Spleen (tissue), 7 donors: ENCODE data around the gene PEAK1.

Experiments
- POLR2A ChIP-seq, 3 donors: fragments of 450-650 bp; IDR thresholded peaks; one replicate each; pipeline ENCODE4 v1.5.1; 2017; ENCODE audit warnings: antibody characterized with exemption in 3 of 3, mild to moderate bottlenecking in 1 of 3
- POLR2AphosphoS5 ChIP-seq, 3 donors: sonication (generic); formaldehyde crosslinking; IDR thresholded peaks; one replicate each; pipeline ENCODE4 v1.5.1; 2017; ENCODE audit warnings: antibody characterized with exemption in 3 of 3
- TF ChIP-seq, protein P1 (sequence below), 11 experiments: fragments of 200-600 bp in 7 of 11; fragments of 450-650 bp in 4 of 11; sonication (generic) in 4 of 11; IDR thresholded peaks in 8 of 11; conservative IDR thresholded peaks in 3 of 11; 1 replicate in 7 of 11; 2 replicates in 4 of 11; pipeline versions ENCODE4 v1.4.0 to v1.8.0; 2016 to 2021; ENCODE audit warnings: antibody characterized with exemption in 11 of 11, inconsistent platforms in 4 of 11, mild to moderate bottlenecking in 1 of 11
- donor health status: DM: no; HTN: no; CAD: no; lungs with moderate emphysema.
- donor health status: DM: no; HTN: no; CAD: no.
- donor health status: DM: no; HTN: no; CAD: no.

DNA sequence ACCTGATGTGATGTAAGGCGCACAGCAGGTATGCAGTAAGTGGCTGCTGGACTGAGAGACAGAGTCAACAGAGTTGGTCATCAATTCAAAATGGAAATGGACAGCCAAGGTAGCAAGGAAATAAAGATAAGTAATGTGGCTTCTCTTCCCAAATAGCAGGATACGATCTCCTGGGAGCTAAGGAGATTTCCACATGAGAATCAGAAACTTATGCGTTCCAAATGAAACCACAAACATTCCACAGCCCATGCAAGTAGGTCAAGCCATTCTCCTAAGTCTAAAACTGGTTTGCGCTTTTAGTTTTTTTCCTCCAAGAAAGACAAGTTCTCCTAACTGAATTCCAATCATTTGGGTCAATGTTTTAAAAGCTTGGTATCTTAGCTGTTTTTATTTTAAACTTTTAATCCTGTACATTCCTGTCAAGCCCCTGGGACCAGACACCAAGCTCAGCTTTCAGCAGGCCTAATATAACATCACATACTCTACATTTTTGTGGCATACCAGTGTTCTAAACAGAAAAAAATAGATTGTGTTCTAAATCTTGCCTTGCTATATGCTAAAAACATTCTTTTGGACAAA is 275.3 kb downstream of the PEAK1 start:
- TF ChIP-seq, protein P1, sequence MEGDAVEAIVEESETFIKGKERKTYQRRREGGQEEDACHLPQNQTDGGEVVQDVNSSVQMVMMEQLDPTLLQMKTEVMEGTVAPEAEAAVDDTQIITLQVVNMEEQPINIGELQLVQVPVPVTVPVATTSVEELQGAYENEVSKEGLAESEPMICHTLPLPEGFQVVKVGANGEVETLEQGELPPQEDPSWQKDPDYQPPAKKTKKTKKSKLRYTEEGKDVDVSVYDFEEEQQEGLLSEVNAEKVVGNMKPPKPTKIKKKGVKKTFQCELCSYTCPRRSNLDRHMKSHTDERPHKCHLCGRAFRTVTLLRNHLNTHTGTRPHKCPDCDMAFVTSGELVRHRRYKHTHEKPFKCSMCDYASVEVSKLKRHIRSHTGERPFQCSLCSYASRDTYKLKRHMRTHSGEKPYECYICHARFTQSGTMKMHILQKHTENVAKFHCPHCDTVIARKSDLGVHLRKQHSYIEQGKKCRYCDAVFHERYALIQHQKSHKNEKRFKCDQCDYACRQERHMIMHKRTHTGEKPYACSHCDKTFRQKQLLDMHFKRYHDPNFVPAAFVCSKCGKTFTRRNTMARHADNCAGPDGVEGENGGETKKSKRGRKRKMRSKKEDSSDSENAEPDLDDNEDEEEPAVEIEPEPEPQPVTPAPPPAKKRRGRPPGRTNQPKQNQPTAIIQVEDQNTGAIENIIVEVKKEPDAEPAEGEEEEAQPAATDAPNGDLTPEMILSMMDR (IDR thresholded peaks at IDR 0.05 in 8 of 11, conservative IDR thresholded peaks at IDR 0.05 in 3 of 11): no peak
- TF ChIP-seq POLR2A (IDR thresholded peaks at IDR 0.05): no peak
- no peak for TF ChIP-seq POLR2AphosphoS5 (IDR thresholded peaks at IDR 0.05)
